HEK293T (cell line): Measurements from ENCODE around the gene DRC1.

Source experiments
- ELF4 ChIP-seq: fragments of 450-650 bp; IDR thresholded peaks from 2 replicates; pipeline ENCODE4 v1.6.1; 2017; ENCODE audit warnings: antibody characterized with exemption
- FOXA1 ChIP-seq: fragments of 450-650 bp; IDR thresholded peaks from 2 replicates; pipeline ENCODE4 v1.6.1; 2016; ENCODE audit warnings: mild to moderate bottlenecking
- FOXK2 ChIP-seq: fragments of 450-650 bp; IDR thresholded peaks from 2 replicates; pipeline ENCODE4 v1.6.1; 2016; ENCODE audit warnings: mild to moderate bottlenecking
- TF ChIP-seq, protein P1 (sequence below): fragments of 450-650 bp; IDR thresholded peaks from 2 replicates; pipeline ENCODE4 v1.6.1; 2016

DNA sequence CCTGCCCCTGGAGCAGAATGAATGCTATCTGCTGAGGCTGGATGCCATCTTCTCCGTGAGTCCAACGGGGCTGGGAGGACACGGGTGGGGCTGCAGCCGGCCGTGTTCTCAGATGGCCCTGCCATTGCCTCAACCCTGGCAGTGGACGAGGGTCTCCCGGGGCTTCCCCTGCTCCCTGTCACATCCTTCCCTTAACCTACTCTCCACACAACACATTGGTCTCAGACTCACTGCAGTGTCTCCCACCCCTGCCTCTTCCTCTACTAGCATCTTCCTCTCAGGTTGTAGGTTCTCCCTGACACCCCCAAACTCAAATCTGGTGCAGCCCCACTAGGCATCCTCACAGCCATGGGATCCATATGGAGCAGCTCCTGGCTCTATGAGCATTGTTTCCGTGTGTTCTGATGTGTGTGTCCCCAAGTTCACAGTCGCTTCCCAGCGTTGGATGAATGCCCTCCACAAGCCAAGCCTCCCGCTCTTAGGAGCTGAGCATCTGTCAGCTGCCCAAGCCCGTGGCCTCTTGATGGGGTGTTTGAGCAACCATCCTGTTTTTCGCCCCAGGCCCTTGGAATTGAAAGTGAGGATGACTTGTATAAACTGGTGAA lies 48.4 kb downstream of the DRC1 start:
- TF ChIP-seq, protein P1, sequence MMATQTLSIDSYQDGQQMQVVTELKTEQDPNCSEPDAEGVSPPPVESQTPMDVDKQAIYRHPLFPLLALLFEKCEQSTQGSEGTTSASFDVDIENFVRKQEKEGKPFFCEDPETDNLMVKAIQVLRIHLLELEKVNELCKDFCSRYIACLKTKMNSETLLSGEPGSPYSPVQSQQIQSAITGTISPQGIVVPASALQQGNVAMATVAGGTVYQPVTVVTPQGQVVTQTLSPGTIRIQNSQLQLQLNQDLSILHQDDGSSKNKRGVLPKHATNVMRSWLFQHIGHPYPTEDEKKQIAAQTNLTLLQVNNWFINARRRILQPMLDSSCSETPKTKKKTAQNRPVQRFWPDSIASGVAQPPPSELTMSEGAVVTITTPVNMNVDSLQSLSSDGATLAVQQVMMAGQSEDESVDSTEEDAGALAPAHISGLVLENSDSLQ = no peak
- TF ChIP-seq FOXA1 = no peak
- TF ChIP-seq ELF4 = no peak
- TF ChIP-seq FOXK2 = no peak
